Psoas muscle (tissue), 8 donors: ENCODE measurements around the gene PLA2G6. TPM values are rescaled to one million over a fixed set of nuclear protein-coding genes. Genes with fewer than 3 reads are reported as not detected.
A peak's percentile ranks its signal among the peaks of the same experiment; 100 is the strongest.

Source experiments
- ATAC-seq, 4 donors: fragments of 200-7000 bp; cut with Tn5 transposase; one replicate each; pipeline ENCODE4 v1.9.1; 2020; ENCODE audit warnings: moderate library complexity in 3 of 4, mild to moderate bottlenecking in 2 of 4
- DNase-seq, 2 donors: peaks; one replicate each; pipeline ENCODE4 v3.0.0-alpha.2; 2020
- H3K27ac ChIP-seq: fragments of 200-600 bp; one replicate; pipeline ENCODE4 v1.8.0; 2022
- H3K27me3 ChIP-seq, 3 donors: fragments of 200-600 bp in 1 of 3; one replicate each; pipeline versions ENCODE4 v1.6.1 to v1.8.0; 2013 to 2022; ENCODE audit warnings: low read length in 2 of 3, mild to moderate bottlenecking in 2 of 3, moderate library complexity in 1 of 3; ENCODE audit not compliant: insufficient read depth in 3 of 3
- H3K36me3 ChIP-seq, 2 donors: fragments of 200-600 bp in 1 of 2; one replicate each; pipeline versions ENCODE4 v1.6.1 to v1.8.0; 2013 to 2022; ENCODE audit warnings: low read depth in 1 of 2, mild to moderate bottlenecking in 1 of 2, moderate library complexity in 1 of 2; ENCODE audit not compliant: insufficient read depth in 1 of 2
- H3K4me1 ChIP-seq: fragments of 200-600 bp; one replicate; pipeline ENCODE4 v1.8.0; 2022
- H3K4me3 ChIP-seq: fragments of 200-600 bp; one replicate; pipeline ENCODE4 v1.8.0; 2022; ENCODE audit warnings: mild to moderate bottlenecking
- H3K9me3 ChIP-seq: fragments of 200-600 bp; one replicate; pipeline ENCODE4 v1.8.0; 2022
- CTCF ChIP-seq: fragments of 200-600 bp; IDR thresholded peaks from one replicate; pipeline ENCODE4 v1.8.0; 2022; ENCODE audit warnings: antibody characterized with exemption
- WGBS, 3 donors: extraction: QIAGEN DNeasy Blood & Tissue Kit; methylation state at CpG; one replicate each; pipeline versions ENCODE4 v1.1.6 to v1.1.7; 2013; 5-methylcytosine and 5-hydroxymethylcytosine counted together
- intact Hi-C, 2 donors: fragments of 100-400 bp; cut with DNase I; formaldehyde crosslinking; loops; one replicate each; pipeline versions ENCODE4 v1.11.0 to v1.14.2; 2022
- polyA plus RNA-seq, 3 donors: library from polyadenylated mRNA; stranded (reverse); fragments of 200-250 nt; gene quantifications; one replicate each; pipeline ENCODE4 v1.2.3, GENCODE V29; 2013
- total RNA-seq, 4 donors: library from RNA; stranded (reverse); fragmentation: NEBNext Ultra II Directional in 2 of 4; extraction: Animal tissue kit (Norgen Biotek cat#: 25700) in 2 of 4; gene quantifications; one replicate each; pipeline versions ENCODE4 v1.2.1 to v1.2.4, GENCODE V29; 2021 to 2023
- donor health status: healthy with polysubstance abuse.
- donor health status: DM: no; HTN: no; CAD: no; lungs with moderate emphysema.
- donor health status: Bipolar disorder and iron deficiency.
- donor health status: healthy.
- donor health status: DM: yes; HTN: yes; CAD: no.
- donor health status: DM: no; HTN: no; CAD: no.
- donor health status: DM: no; HTN: no; CAD: no.
- donor health status: DM: yes; HTN: yes; CAD: no.

Gene PLA2G6
- total and polyA plus RNA-seq, 7 donors, result 4.5 to 17.4 (median 8.5) TPM

- peaks cover 0 to 27% of the 10 kb centered on the region in 2 donors for H3K36me3 ChIP-seq
- ATAC-seq (peak in 1 of 4 donors; percentile 52), DNase-seq (no peak)
- no peaks in the 10 kb centered on the region for H3K9me3 ChIP-seq
- no peaks in the 10 kb centered on the region for H3K4me1 ChIP-seq
- no peak overlapping the region for H3K4me3 ChIP-seq
- H3K27ac ChIP-seq, result no peak overlapping the region
- intact Hi-C loops, result no loop called here
- no peak for TF ChIP-seq CTCF
- 93 to 97% (median 94%) methylated on average over 5 of the region's 5 CpGs for WGBS, 3 donors
- no peaks in the 10 kb centered on the region for H3K27me3 ChIP-seq
These were observed 37.6 kb downstream of the PLA2G6 start for GRCh38 chr22:38144025-38144405.

DNA sequence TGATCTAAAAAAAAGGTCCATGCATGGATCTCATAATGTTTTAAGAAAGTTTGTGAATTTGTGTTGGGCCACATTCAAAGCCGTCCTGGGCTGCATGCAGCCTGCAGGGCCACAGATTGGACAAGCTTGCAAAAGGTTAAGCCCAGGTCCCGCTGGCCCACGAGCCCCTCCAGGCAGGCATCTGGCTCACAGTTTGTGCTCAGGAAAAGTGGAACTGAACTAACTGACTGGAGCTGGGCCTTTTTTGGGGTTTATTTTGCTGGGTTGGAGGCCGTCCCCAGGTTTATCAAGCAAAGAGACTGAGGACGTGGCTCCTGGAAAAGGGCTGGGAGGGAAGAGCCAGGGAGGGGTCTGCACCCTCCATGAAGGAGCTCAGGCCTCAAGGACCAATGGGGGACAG lies 39.0 kb downstream of the PLA2G6 start:
- intact Hi-C loops, result no loop called here
- WGBS, 3 donors, result 87 to 95% (median 91%) methylated on average over 5 of the region's 5 CpGs
- H3K4me1 ChIP-seq, result no peaks in the 10 kb centered on the region
- DNase-seq, result no peak
- no peak overlapping the region for H3K4me3 ChIP-seq
- no peak for ATAC-seq
- TF ChIP-seq CTCF, result no peak
- H3K36me3 ChIP-seq, result peaks cover 0 to 35% of the 10 kb centered on the region in 2 donors
- H3K27me3 ChIP-seq, result no peaks in the 10 kb centered on the region
- H3K9me3 ChIP-seq, result no peaks in the 10 kb centered on the region
- no peak overlapping the region for H3K27ac ChIP-seq

GRCh38 chr22:38141217-38141973 lies 40.2 kb downstream of the PLA2G6 start:
- TF ChIP-seq CTCF, result no peak
- DNase-seq, result no peak
- no peaks in the 10 kb centered on the region for H3K9me3 ChIP-seq
- ATAC-seq, result no peak
- H3K27me3 ChIP-seq, result no peaks in the 10 kb centered on the region
- H3K4me1 ChIP-seq, result no peaks in the 10 kb centered on the region
- H3K4me3 ChIP-seq, result no peak overlapping the region
- intact Hi-C loops, result no loop called here
- H3K36me3 ChIP-seq, result peaks cover 0 to 43% of the 10 kb centered on the region in 2 donors
- H3K27ac ChIP-seq, result no peak overlapping the region
- WGBS, 3 donors, result 85 to 89% (median 87%) methylated on average over 16 of the region's 16 CpGs

GRCh38 chr22:38139901-38140300 lies 41.7 kb downstream of the PLA2G6 start:
- 93 to 97% (median 95%) methylated on average over 11 of the region's 11 CpGs for WGBS, 3 donors
- Histone ChIP-seq H3K36me3 (peaks cover 0 to 48% of the 10 kb centered on the region in 2 donors), H3K27me3 (no peaks in the 10 kb centered on the region), H3K4me1 (no peaks in the 10 kb centered on the region), H3K4me3 (no peak overlapping the region), H3K9me3 (no peaks in the 10 kb centered on the region), H3K27ac (no peak overlapping the region)
- DNase-seq (no peak), ATAC-seq (no peak)
- intact Hi-C loops, result no loop called here
- TF ChIP-seq CTCF, result no peak

DNA sequence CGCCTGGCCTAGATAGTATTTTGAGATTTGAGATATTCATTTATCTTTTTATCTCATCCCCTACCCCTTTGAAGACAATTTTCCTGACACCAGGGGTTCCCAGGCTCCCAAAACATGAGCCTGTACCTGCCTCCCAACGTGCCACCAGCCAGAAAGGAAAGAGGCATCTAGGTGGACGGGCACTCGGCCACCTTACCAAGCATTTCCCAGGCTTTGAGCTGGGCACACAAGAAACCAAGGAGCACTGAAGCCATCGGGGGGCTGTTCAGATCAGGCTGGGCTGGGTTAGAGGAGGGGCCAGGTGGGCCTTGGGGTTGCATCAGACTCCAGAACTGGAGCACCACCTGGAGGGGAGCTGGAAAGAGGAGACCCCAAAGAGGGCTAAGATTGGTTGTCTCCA lies 42.7 kb downstream of the PLA2G6 start:
- TF ChIP-seq CTCF, result no peak
- Histone ChIP-seq H3K4me1 (no peaks in the 10 kb centered on the region), H3K27ac (no peak overlapping the region), H3K4me3 (no peak overlapping the region), H3K36me3 (peaks cover 0 to 53% of the 10 kb centered on the region in 2 donors), H3K27me3 (no peaks in the 10 kb centered on the region), H3K9me3 (no peaks in the 10 kb centered on the region)
- 80 to 90% (median 83%) methylated on average over 5 of the region's 5 CpGs for WGBS, 3 donors
- no peak for ATAC-seq
- DNase-seq, result no peak
- intact Hi-C loops, result no loop called here
